Liver (tissue), 3 donors: ENCODE results near the gene GPR148.

Experiments
- ATF3 ChIP-seq: IDR thresholded peaks from 2 replicates; pipeline ENCODE4 v1.6.1; 2016; ENCODE audit warnings: antibody characterized with exemption
- MAX ChIP-seq: IDR thresholded peaks from 2 replicates; pipeline ENCODE4 v1.6.1; 2016; ENCODE audit warnings: antibody characterized with exemption
- RAD21 ChIP-seq, 2 donors: IDR thresholded peaks; 2 replicates each; pipeline ENCODE4 v1.6.1; 2016; ENCODE audit warnings: antibody characterized with exemption in 2 of 2, mild to moderate bottlenecking in 2 of 2
- TF ChIP-seq, protein P1 (sequence below): IDR thresholded peaks from 2 replicates; pipeline ENCODE4 v1.6.1; 2016; ENCODE audit warnings: antibody characterized with exemption, mild to moderate bottlenecking
- TF ChIP-seq, protein P2 (sequence below): fragments of 150-350 bp; IDR thresholded peaks from 2 replicates; pipeline ENCODE4 v1.5.1; 2017; ENCODE audit warnings: improper control_type of control experiment, low read depth, low read length; ENCODE audit not compliant: missing input control
- donor health status: healthy.
- donor health status: healthy.

- TF ChIP-seq, protein P1, sequence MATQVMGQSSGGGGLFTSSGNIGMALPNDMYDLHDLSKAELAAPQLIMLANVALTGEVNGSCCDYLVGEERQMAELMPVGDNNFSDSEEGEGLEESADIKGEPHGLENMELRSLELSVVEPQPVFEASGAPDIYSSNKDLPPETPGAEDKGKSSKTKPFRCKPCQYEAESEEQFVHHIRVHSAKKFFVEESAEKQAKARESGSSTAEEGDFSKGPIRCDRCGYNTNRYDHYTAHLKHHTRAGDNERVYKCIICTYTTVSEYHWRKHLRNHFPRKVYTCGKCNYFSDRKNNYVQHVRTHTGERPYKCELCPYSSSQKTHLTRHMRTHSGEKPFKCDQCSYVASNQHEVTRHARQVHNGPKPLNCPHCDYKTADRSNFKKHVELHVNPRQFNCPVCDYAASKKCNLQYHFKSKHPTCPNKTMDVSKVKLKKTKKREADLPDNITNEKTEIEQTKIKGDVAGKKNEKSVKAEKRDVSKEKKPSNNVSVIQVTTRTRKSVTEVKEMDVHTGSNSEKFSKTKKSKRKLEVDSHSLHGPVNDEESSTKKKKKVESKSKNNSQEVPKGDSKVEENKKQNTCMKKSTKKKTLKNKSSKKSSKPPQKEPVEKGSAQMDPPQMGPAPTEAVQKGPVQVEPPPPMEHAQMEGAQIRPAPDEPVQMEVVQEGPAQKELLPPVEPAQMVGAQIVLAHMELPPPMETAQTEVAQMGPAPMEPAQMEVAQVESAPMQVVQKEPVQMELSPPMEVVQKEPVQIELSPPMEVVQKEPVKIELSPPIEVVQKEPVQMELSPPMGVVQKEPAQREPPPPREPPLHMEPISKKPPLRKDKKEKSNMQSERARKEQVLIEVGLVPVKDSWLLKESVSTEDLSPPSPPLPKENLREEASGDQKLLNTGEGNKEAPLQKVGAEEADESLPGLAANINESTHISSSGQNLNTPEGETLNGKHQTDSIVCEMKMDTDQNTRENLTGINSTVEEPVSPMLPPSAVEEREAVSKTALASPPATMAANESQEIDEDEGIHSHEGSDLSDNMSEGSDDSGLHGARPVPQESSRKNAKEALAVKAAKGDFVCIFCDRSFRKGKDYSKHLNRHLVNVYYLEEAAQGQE: no peak
- TF ChIP-seq ATF3: no peak
- TF ChIP-seq MAX: no peak
- no peak for TF ChIP-seq RAD21 (IDR thresholded peaks at IDR 0.05)
- TF ChIP-seq, protein P2, sequence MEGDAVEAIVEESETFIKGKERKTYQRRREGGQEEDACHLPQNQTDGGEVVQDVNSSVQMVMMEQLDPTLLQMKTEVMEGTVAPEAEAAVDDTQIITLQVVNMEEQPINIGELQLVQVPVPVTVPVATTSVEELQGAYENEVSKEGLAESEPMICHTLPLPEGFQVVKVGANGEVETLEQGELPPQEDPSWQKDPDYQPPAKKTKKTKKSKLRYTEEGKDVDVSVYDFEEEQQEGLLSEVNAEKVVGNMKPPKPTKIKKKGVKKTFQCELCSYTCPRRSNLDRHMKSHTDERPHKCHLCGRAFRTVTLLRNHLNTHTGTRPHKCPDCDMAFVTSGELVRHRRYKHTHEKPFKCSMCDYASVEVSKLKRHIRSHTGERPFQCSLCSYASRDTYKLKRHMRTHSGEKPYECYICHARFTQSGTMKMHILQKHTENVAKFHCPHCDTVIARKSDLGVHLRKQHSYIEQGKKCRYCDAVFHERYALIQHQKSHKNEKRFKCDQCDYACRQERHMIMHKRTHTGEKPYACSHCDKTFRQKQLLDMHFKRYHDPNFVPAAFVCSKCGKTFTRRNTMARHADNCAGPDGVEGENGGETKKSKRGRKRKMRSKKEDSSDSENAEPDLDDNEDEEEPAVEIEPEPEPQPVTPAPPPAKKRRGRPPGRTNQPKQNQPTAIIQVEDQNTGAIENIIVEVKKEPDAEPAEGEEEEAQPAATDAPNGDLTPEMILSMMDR: no peak
Measured at GRCh38 chr2:130776550-130776949, 47.7 kb downstream of the GPR148 start.
